Immature natural killer cell (primary cell): ENCODE results near the gene SEMA5A. TPM values are rescaled to one million over a fixed set of nuclear protein-coding genes. Genes with fewer than 3 reads are reported as not detected.

Experiments used
- DNase-seq, 3 donors: peaks; one replicate each; pipeline ENCODE4 v3.0.0; 2022; ENCODE audit warnings: mixed read lengths in 1 of 3
- H3K27ac Mint-ChIP-seq, 6 donors: one replicate each; pipeline ENCODE4 v1.8.0; 2020; ENCODE audit warnings: mixed read lengths in 6 of 6, mild to moderate bottlenecking in 5 of 6, inconsistent platforms in 4 of 6, moderate library complexity in 3 of 6
- H3K27me3 Mint-ChIP-seq, 3 donors: one replicate each; pipeline ENCODE4 v1.8.0; 2020 to 2021; ENCODE audit warnings: low read depth in 3 of 3, mild to moderate bottlenecking in 3 of 3, mixed read lengths in 3 of 3, moderate library complexity in 3 of 3, inconsistent platforms in 1 of 3
- H3K36me3 Mint-ChIP-seq, 3 donors: one replicate each; pipeline ENCODE4 v1.8.0; 2020; ENCODE audit warnings: mixed read lengths in 3 of 3, inconsistent platforms in 2 of 3, mild to moderate bottlenecking in 2 of 3
- H3K4me1 Mint-ChIP-seq, 2 donors: one replicate each; pipeline ENCODE4 v1.8.0; 2020; ENCODE audit warnings: inconsistent platforms in 2 of 2, mild to moderate bottlenecking in 2 of 2, mixed read lengths in 2 of 2, moderate library complexity in 1 of 2
- H3K4me3 Mint-ChIP-seq, 5 donors: one replicate each; pipeline ENCODE4 v1.8.0; 2020; ENCODE audit warnings: mild to moderate bottlenecking in 5 of 5, mixed read lengths in 5 of 5, inconsistent platforms in 3 of 5, moderate library complexity in 3 of 5
- H3K9me3 Mint-ChIP-seq, 6 donors: one replicate each; pipeline ENCODE4 v1.8.0; 2020; ENCODE audit warnings: mild to moderate bottlenecking in 6 of 6, mixed read lengths in 6 of 6, inconsistent platforms in 4 of 6, moderate library complexity in 3 of 6
- polyA plus RNA-seq, 3 donors: library from polyadenylated mRNA; unstranded; fragments of 300-500 nt; fragmentation: Illumina TruSeq; gene quantifications; one replicate each; pipeline ENCODE4 v1.2.3, GENCODE V29; 2021

The SEMA5A gene
- polyA plus RNA-seq, 3 donors from 2014 or later, result 0.02 TPM; not detected in 2

GRCh38 chr5:9231842-9232241 is 314.0 kb downstream of the SEMA5A start:
- Mint-ChIP-seq H3K4me1 (no peaks in the 10 kb centered on the region), H3K27me3 (peaks cover 0 to 2% (median 0%) of the 10 kb centered on the region in 3 donors), H3K4me3 (no peak overlapping the region), H3K36me3 (no peaks in the 10 kb centered on the region), H3K27ac (no peak overlapping the region), H3K9me3 (peaks cover 3 to 32% (median 15%) of the 10 kb centered on the region in 6 donors)
- DNase-seq, result no peak

- Mint-ChIP-seq H3K36me3 (no peaks in the 10 kb centered on the region), H3K9me3 (peaks cover 3 to 32% (median 14%) of the 10 kb centered on the region in 6 donors), H3K27me3 (no peaks in the 10 kb centered on the region), H3K4me1 (no peaks in the 10 kb centered on the region), H3K27ac (no peak overlapping the region), H3K4me3 (no peak overlapping the region)
- DNase-seq, result no peak
These were observed 315.5 kb downstream of the SEMA5A start for GRCh38 chr5:9230355-9230754.

DNA sequence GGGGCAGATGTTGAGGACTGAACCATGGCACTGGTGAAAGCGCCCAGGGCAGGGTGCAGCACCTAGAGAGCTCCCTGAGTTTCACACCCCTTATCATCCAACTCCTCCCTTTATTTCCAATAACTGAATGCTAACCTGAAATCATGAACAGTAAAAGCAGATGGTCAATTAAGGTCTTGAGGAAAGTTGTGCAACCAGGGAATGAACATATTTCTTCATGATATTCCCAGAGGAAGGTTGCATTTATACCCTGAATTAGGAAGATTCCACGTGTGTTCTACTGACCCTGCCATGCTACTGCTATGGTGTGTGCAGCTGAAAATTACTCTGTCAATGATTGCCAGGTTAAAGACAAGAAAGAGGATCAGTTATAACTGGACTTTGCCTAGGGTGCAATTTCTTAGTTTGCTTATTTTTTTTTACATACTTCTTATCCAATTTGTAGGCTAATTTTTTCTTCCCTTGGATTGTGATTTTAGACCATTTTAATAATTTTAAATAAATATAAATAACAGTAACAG is 319.8 kb downstream of the SEMA5A start:
- no peaks in the 10 kb centered on the region for H3K4me1 Mint-ChIP-seq
- no peak overlapping the region for H3K4me3 Mint-ChIP-seq
- H3K27ac Mint-ChIP-seq, result no peak overlapping the region
- H3K9me3 Mint-ChIP-seq, result peaks cover 3 to 51% (median 13%) of the 10 kb centered on the region in 6 donors
- no peak for DNase-seq
- no peaks in the 10 kb centered on the region for H3K36me3 Mint-ChIP-seq
- H3K27me3 Mint-ChIP-seq, result no peaks in the 10 kb centered on the region

GRCh38 chr5:9222054-9222976 is 323.6 kb downstream of the SEMA5A start:
- Mint-ChIP-seq H3K4me1 (no peaks in the 10 kb centered on the region), H3K27ac (no peak overlapping the region), H3K27me3 (peaks cover 0 to 2% (median 0%) of the 10 kb centered on the region in 3 donors), H3K4me3 (no peak overlapping the region), H3K36me3 (peaks cover 0 to 5% (median 0%) of the 10 kb centered on the region in 3 donors), H3K9me3 (peaks cover 2 to 38% (median 6%) of the 10 kb centered on the region in 6 donors)
- DNase-seq, result no peak

DNA sequence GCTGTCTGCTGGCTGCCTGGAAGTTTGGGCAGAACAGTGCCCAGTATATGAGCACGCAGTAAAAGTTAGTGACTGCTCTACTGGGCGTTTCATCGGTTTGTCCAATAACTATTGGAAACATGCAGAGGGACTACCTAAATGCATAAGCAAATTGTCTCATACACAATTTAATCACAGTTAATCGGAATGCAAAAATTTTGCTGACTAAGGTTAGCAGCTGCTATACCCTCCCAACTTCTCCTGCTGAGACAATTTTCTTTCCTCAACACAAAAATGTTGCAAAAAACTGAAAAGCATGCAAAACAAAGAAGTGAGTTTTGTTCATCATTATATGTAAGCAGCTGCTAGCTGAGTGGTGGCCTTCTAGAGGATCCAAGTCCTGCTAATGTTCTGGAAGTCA is 327.5 kb downstream of the SEMA5A start:
- Mint-ChIP-seq H3K36me3 (peaks cover 0 to 5% (median 0%) of the 10 kb centered on the region in 3 donors), H3K27ac (no peak overlapping the region), H3K4me3 (no peak overlapping the region), H3K27me3 (peaks cover 0 to 2% (median 2%) of the 10 kb centered on the region in 3 donors), H3K4me1 (no peaks in the 10 kb centered on the region), H3K9me3 (peaks cover 2 to 35% (median 5%) of the 10 kb centered on the region in 6 donors)
- no peak for DNase-seq

DNA sequence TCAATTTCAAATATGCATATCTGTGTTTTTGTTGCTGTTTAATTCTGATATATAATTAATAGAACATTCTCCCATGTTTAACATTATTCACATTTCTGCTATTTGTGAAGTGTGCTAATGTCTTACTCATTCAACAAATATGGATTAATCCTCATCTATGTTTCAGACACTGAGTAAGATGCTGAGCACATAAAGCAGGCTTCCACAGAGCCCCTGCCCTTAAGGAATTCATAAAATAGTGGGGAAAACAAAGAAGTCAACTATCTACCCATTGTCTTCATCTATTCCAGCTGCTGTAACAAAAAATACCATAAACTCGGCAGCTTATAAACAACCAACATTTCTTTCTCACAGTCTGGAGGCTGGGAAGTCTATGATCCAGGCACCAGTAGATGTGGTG is 333.3 kb downstream of the SEMA5A start:
- Mint-ChIP-seq H3K4me1 (no peaks in the 10 kb centered on the region), H3K36me3 (no peaks in the 10 kb centered on the region)

GRCh38 chr5:9209846-9210492 is 335.9 kb downstream of the SEMA5A start:
- Mint-ChIP-seq H3K4me1 (no peaks in the 10 kb centered on the region), H3K27ac (no peak overlapping the region), H3K4me3 (no peak overlapping the region), H3K36me3 (no peaks in the 10 kb centered on the region), H3K9me3 (peaks cover 0 to 4% (median 0%) of the 10 kb centered on the region in 6 donors), H3K27me3 (peaks cover 0 to 2% (median 0%) of the 10 kb centered on the region in 3 donors)
- DNase-seq, result no peak

More for the DNA sequence above, 333.3 kb downstream of the SEMA5A start:
- Mint-ChIP-seq H3K27me3 (peaks cover 0 to 3% (median 0%) of the 10 kb centered on the region in 3 donors), H3K27ac (no peak overlapping the region), H3K9me3 (peaks cover 0 to 5% (median 1%) of the 10 kb centered on the region in 6 donors), H3K4me3 (no peak overlapping the region)
- DNase-seq, result no peak

- Mint-ChIP-seq H3K27ac (no peak overlapping the region), H3K9me3 (peaks cover 0 to 2% (median 0%) of the 10 kb centered on the region in 6 donors), H3K4me1 (no peaks in the 10 kb centered on the region), H3K27me3 (peaks cover 0 to 2% (median 0%) of the 10 kb centered on the region in 3 donors), H3K4me3 (no peak overlapping the region), H3K36me3 (no peaks in the 10 kb centered on the region)
- DNase-seq, result no peak
These were observed 338.0 kb downstream of the SEMA5A start for GRCh38 chr5:9207817-9208418.

GRCh38 chr5:9202636-9203035 is 343.2 kb downstream of the SEMA5A start:
- Mint-ChIP-seq H3K36me3 (no peaks in the 10 kb centered on the region), H3K9me3 (peaks cover 0 to 6% (median 1%) of the 10 kb centered on the region in 6 donors), H3K4me3 (no peak overlapping the region), H3K4me1 (no peaks in the 10 kb centered on the region), H3K27ac (no peak overlapping the region), H3K27me3 (no peaks in the 10 kb centered on the region)
- no peak for DNase-seq

GRCh38 chr5:9201761-9202160 is 344.1 kb downstream of the SEMA5A start:
- Mint-ChIP-seq H3K27ac (no peak overlapping the region), H3K4me1 (no peaks in the 10 kb centered on the region), H3K4me3 (no peak overlapping the region), H3K27me3 (no peaks in the 10 kb centered on the region), H3K36me3 (no peaks in the 10 kb centered on the region), H3K9me3 (peaks cover 0 to 6% (median 2%) of the 10 kb centered on the region in 6 donors)
- no peak for DNase-seq

- H3K4me1 Mint-ChIP-seq, result no peaks in the 10 kb centered on the region
- no peak for DNase-seq
- H3K36me3 Mint-ChIP-seq, result no peaks in the 10 kb centered on the region
- H3K27ac Mint-ChIP-seq, result no peak overlapping the region
- H3K4me3 Mint-ChIP-seq, result no peak overlapping the region
- no peaks in the 10 kb centered on the region for H3K27me3 Mint-ChIP-seq
- peaks cover 0 to 7% (median 6%) of the 10 kb centered on the region in 6 donors for H3K9me3 Mint-ChIP-seq
These were observed 344.9 kb downstream of the SEMA5A start for GRCh38 chr5:9201011-9201410.

GRCh38 chr5:9198394-9198793 is 347.5 kb downstream of the SEMA5A start:
- peaks cover 3 to 14% (median 6%) of the 10 kb centered on the region in 6 donors for H3K9me3 Mint-ChIP-seq
- no peaks in the 10 kb centered on the region for H3K36me3 Mint-ChIP-seq
- H3K27ac Mint-ChIP-seq, result no peak overlapping the region
- H3K27me3 Mint-ChIP-seq, result no peaks in the 10 kb centered on the region
- DNase-seq, result no peak
- no peaks in the 10 kb centered on the region for H3K4me1 Mint-ChIP-seq
- H3K4me3 Mint-ChIP-seq, result no peak overlapping the region

GRCh38 chr5:9197881-9198260 is 348.0 kb downstream of the SEMA5A start:
- no peaks in the 10 kb centered on the region for H3K36me3 Mint-ChIP-seq
- H3K9me3 Mint-ChIP-seq, result peaks cover 3 to 14% (median 6%) of the 10 kb centered on the region in 6 donors
- no peak overlapping the region for H3K4me3 Mint-ChIP-seq
- no peaks in the 10 kb centered on the region for H3K27me3 Mint-ChIP-seq
- no peak overlapping the region for H3K27ac Mint-ChIP-seq
- H3K4me1 Mint-ChIP-seq, result no peaks in the 10 kb centered on the region
- no peak for DNase-seq
